Mucosa of gallbladder (tissue), 1 donor: Measurements from ENCODE around the gene RTP5. TPM values are rescaled to one million over a fixed set of nuclear protein-coding genes. Genes with fewer than 3 reads are reported as not detected.

Experiments
- DNase-seq: peaks from one replicate; pipeline ENCODE4 v3.0.0-alpha.2; 2020; ENCODE audit warnings: low spot score
- total RNA-seq: library from RNA; stranded (reverse); gene quantifications from one replicate; pipeline ENCODE4 v1.2.1, GENCODE V29; 2021
- donor health status: DM: no; HTN: no; CAD: no.

Gene RTP5
- total RNA-seq, 1 donor from 2014 or later, result not detected

- no peak for DNase-seq
These were observed 11.9 kb upstream of the RTP5 start for GRCh38 chr2:241857572-241858121.

DNA sequence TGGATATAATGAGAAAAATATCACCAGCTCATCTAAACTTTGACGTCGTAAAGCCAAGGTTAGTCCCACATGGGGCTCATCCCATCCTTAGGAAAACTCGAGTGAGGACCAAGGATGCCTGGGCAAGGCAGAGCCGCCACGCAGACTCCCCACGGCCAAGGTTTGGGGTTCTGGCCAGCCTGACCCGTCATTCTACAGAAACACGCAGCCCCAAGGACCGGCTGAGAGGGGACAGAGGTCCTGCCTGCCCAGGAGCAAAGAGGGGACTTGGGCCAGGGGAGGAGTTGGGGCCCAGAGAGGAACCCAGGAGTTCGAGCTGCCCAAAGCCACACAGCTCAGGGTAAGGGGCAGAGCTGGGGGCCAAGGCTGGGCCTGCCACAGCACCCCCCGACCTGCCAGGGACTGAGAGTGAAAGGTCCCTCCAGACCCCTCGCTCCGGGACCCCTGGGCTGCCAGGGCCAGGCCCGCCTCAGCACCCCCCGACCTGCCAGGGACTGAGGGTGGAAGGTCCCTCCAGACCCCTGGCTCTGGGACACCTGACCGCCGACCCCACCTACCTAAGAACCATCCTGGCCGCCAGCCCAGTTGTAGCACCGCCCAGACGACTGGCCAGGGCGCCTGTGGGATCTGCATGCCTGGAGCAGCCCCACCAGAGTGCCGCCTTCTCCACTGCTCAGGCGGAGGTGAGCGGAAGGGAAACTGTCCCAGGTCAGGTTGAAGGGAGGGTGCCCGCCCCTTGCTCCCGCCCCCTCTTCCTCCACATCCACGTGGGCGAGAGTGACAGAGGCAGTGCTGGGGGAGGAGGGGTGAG is 11.1 kb upstream of the RTP5 start, which contains the start of gene PDCD1:
Gene PDCD1 (minus strand): TSS at position 689 of the 811 bp plus-strand sequence. CDS start 56 bp downstream, at position 633.
- no peak for DNase-seq

DNA sequence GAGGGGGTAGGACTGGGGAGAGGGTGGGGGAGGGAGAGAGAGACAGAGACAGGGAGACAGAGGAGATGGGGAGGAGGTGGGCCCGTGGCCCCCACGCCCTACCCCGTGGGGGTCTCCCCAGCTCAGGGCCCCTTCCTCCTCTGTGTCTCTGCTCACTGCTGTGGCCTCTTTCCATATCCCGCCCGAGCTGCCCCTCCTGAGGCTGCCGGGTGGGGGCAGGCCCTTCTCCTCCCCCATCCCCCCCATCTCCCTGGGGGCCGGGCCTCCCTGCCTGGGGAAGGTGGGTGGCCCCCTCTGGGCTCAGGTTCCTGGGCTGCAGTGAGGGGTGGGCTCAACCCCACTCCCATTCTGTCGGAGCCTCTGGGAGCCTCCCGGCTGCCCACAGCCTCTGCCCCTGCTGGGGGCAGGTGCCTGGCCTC is 10.5 kb upstream of the RTP5 start:
- no peak for DNase-seq

DNA sequence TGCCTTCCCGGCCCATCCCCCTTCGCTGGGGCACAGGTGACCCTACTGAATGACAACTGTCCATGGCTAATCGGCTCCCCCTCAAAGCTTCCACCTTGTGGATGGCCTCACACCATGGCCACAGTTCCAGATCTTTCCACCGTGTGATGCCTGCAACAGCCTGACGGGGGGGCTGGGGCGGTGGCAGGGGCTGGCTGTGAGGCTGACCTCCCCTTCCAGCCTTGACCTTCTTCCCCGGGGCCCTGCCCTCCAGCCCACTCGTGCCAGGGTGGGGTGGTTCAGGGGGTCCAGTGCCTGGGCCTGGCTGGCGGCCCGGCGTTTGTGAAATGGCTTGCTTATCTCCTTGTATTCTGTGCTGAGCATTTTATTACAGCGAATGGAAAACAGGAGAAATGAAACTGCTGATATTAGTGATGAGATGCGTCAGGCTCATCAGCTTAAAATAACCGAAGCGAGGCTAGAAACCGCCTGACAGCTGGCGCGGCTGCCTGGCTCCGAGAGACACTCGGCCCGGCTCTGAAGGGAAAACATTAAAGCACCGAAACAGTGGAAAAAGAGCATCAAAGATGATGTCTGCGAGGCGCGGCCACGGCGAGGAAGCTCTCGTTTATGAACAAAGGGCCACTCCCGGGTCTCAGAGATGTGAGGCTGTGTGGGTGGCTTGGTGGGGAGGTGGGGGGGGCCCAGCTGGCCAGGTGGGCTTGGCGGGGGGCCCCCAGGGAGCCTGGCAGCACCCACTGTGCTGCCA is 9.9 kb upstream of the RTP5 start:
- DNase-seq, result peak; percentile 47

- no peak for DNase-seq
These were observed 9.1 kb upstream of the RTP5 start for GRCh38 chr2:241860184-241861078.

GRCh38 chr2:241861264-241861663 is 8.3 kb upstream of the RTP5 start:
- DNase-seq, result no peak

GRCh38 chr2:241862093-241862492 is 7.4 kb upstream of the RTP5 start:
- DNase-seq, result no peak

- DNase-seq, result no peak
These were observed 6.6 kb upstream of the RTP5 start for GRCh38 chr2:241862775-241863535.

DNA sequence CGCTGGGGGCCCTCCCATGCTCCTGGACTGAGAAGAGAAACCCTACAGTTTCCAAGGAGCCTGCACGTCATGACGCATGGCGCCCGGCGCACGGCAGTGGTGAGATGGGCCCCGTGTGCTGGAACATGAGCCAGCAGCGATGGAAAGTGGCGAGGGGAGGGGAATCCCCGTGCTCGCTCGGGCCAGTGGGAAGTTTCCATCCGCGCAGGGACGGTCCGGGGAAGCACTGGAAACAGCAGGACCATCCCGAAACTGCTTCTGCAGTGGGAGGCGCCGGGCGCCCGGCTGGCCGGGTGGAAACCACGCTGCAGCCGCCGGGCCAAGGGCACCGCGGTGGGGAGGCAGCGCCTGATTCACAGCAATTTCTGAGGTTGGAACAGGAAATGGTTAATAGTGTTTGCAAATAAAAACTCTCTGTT is 6.0 kb upstream of the RTP5 start:
- peak; percentile 44 for DNase-seq

GRCh38 chr2:241864168-241864849 is 5.2 kb upstream of the RTP5 start:
- no peak for DNase-seq

DNA sequence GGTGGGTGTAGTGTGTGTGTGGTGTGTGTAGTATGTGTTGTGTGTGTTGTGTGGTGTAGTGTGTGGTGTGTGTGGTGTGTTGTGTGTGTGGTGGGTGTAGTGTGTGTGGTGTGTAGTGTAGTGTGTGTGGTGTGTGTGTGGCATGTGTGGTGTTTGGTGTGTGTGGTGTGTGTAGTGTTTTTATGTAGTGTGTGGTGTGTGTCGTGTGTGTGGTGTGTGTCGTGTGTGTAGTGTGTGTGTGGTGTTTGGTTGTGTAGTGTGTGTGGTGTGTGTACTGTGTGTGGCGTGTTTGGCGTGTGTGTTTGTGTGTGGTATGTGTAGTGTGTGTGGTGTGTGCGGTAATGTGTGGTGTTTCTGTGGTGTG is 4.7 kb upstream of the RTP5 start:
- no peak for DNase-seq

GRCh38 chr2:241865416-241865956 is 4.0 kb upstream of the RTP5 start:
- no peak for DNase-seq

- DNase-seq, result no peak
These were observed 3.4 kb upstream of the RTP5 start for GRCh38 chr2:241865957-241866789.

- no peak for DNase-seq
These were observed 2.5 kb upstream of the RTP5 start for GRCh38 chr2:241866790-241867645.

GRCh38 chr2:241867776-241868420 is 1.6 kb upstream of the RTP5 start:
- no peak for DNase-seq

GRCh38 chr2:241868661-241869081 is 858 bp upstream of the RTP5 start:
- DNase-seq, result no peak

- no peak for DNase-seq
These were observed 582 bp downstream of the RTP5 start for GRCh38 chr2:241870081-241870541.
